ENCODE data around the gene RPS6KA2. TPM values are rescaled to one million over a fixed set of nuclear protein-coding genes. Genes with fewer than 3 reads are reported as not detected.

The RPS6KA2 gene
- total RNA-seq, 1 donor = 4.6 TPM

GRCh38 chr6:166460473-166461437, 166.3 kb downstream of the RPS6KA2 start:
- DNase-seq (ENCODE audit: low read depth in 2 of 3, low spot score in 2 of 3) = no peak

GRCh38 chr6:166459906-166460305, 167.1 kb downstream of the RPS6KA2 start:
- DNase-seq (ENCODE audit: low read depth in 2 of 3, low spot score in 2 of 3) = no peak

DNA sequence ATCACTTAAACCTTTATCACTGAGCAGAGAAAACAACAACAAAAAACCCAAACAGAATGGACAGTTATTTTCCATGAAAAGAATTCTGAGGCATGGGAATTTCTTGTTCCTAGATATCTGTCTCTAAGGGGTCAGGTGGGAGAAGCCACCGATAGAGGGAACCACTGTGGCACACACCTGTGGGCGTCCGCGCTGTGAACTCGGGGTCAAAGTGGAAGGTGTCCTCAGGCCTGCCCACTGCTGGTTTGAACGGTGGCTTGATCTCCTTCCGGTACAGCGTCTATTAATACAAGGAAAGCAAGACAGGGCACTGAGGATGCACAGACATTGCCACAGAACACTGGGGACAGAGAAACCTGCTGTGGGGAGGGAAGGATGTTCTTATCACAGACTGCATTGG, 167.8 kb downstream of the RPS6KA2 start:
- DNase-seq (ENCODE audit: low read depth in 2 of 3, low spot score in 2 of 3) = no peak

- peak in 1 of 3 donors; percentile 44 for DNase-seq (ENCODE audit: low read depth in 2 of 3, low spot score in 2 of 3)
Measured at GRCh38 chr6:166456395-166457156, 170.5 kb downstream of the RPS6KA2 start.

DNA sequence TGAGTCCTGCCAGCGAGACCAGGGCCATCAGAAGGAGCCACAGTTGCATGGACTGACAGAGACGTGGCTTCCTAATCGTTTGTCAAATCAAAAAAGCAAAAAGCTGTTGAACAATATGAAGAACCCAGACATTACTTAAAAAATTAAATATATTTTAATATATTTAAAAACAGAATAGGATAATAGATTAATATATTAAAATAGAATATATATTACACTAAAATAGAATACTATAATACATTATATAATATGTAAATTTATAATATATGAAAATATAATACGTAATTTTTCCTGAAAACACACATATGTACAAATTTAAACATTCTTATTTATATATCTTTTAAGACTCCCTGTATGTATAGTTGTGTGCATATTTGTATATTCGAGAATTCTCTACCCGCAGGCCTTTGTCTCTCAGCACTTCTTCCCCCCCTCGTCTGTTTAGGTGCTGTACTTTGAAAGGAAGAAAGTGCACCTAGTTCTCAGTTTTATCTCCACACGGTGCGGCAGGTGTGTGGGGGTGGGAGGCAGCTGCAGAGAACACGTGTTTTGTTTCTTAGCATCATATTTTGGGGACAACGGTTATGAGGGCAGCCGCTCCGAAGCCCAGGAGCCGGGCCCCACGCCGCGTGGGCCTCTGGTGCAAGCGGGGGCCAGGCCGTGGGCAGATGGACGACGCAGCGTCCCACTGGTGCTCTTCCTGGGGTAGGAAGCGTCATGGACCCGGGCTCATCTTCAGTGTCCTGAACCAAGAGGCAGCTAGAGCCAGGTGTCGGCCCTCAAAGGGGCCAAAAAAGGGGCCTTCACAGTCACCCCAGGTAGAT, 172.1 kb downstream of the RPS6KA2 start:
- no peak for DNase-seq (ENCODE audit: low read depth in 2 of 3, low spot score in 2 of 3)

GRCh38 chr6:166453651-166454050, 173.4 kb downstream of the RPS6KA2 start:
- no peak for DNase-seq (ENCODE audit: low read depth in 2 of 3, low spot score in 2 of 3)

DNA sequence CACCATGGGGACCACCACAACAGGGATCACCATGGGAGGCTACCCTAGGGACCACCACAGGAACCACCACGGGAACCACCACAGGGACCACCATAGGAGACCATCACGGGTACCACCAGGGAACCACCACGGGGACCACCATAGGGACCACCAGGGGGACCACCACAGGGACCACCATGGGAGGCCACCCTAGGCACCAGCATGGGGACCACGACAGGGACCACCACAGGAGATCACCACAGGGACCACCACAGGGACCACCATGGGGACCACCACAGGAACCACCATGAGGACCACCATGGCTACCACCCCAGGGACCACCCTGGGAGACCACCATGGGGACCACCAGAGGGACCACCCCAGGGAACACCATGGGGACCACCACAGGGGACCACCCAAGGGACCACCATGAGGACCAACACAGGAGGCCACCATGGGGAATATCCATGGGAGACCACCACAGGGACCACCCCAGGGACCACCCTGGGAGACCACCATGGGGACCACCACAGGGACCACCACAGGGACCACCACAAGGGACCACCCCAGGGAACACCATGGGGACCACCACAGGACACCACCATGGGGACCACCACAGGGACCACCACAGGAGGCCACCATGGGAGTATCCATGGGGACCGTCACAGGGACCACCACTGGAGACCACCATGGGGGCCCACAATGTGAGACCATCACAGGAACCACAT, 176.7 kb downstream of the RPS6KA2 start:
- DNase-seq (ENCODE audit: low read depth in 2 of 3, low spot score in 2 of 3) = no peak

DNA sequence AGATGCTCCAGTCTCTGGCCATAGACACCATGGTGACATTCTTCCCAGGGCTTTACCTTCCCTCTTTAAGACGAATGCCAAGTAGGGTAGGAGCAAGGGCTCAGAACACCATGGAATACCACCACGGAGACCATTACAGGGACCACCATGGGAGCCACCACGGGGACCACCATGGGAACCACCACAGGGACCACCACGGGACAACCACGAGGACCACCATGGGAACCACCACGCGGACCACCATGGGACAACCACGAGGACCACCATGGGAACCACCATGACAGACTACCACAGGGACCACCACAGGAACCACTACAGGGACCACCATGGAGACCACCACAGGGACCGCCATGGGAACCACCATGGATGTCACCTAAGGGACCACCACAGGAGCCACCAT, 177.4 kb downstream of the RPS6KA2 start:
- DNase-seq (ENCODE audit: low read depth in 2 of 3, low spot score in 2 of 3) = no peak

- no peak for DNase-seq (ENCODE audit: low read depth in 2 of 3, low spot score in 2 of 3)
Measured at GRCh38 chr6:166449036-166449435, 178.0 kb downstream of the RPS6KA2 start.

DNA sequence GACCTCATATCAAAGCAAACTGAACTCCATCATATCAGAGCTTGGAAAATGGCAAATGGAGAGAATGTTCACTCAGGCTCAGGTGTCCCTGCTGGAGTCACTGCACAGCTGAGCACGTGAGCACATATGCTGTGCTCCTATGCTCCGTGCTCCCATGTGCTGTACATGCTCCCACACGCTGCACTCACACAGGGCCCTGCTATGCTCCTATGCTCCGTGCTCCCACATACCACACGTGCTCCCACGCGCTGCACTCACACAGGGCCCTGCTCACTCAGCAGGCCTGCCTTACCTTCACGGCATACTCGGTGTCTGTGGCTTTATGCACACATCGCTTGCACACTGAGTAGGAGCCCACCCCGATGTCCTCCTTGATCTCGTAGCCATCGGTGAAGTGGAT, 178.6 kb downstream of the RPS6KA2 start:
- DNase-seq (ENCODE audit: low read depth in 2 of 3, low spot score in 2 of 3) = no peak

- no peak for DNase-seq (ENCODE audit: low read depth in 2 of 3, low spot score in 2 of 3)
Measured at GRCh38 chr6:166446567-166447065, 180.4 kb downstream of the RPS6KA2 start.

GRCh38 chr6:166446146-166446545, 180.9 kb downstream of the RPS6KA2 start:
- DNase-seq (ENCODE audit: low read depth in 2 of 3, low spot score in 2 of 3) = no peak

DNA sequence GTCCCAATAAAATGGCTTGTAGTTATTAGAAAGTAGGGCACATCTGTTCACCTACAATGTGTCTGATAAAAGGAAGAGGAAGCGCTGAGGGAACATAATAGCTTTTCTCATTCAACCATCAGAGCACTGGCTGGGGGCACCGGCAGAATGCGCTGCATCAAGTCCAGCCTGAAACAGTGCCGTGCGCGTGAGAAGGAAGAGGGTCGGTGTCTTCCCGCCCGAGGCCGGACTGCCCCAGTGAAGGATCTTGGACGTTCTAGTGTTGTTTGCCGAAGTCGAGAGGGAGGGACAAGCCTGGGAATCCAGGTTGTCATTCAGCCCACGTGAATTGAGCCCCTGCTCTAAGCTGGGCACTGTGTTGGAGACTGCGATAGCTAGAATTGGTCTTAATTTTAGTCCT, 182.6 kb downstream of the RPS6KA2 start:
- DNase-seq (ENCODE audit: low read depth in 2 of 3, low spot score in 2 of 3) = no peak

DNA sequence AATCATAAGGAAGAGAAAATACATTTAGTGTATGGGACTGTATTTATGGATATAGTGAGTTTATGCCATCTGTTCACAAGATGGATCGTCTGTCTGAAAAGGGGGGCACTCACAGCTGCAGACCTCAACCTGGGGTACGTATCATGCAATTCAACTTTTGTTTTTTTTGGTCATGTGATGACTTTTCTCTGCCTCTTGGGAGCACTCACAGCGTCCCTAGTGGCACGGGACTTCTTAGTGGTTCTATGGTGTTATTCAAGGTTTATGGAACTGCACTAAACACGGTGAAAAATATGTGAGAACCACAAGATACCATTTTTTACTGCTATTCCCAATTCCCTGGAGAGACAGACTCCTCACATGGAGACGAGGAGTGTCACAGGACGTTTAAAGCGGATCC, 183.9 kb downstream of the RPS6KA2 start:
- DNase-seq (ENCODE audit: low read depth in 2 of 3, low spot score in 2 of 3) = no peak

GRCh38 chr6:166442131-166442685, 184.8 kb downstream of the RPS6KA2 start:
- no peak for DNase-seq (ENCODE audit: low read depth in 2 of 3, low spot score in 2 of 3)

DNA sequence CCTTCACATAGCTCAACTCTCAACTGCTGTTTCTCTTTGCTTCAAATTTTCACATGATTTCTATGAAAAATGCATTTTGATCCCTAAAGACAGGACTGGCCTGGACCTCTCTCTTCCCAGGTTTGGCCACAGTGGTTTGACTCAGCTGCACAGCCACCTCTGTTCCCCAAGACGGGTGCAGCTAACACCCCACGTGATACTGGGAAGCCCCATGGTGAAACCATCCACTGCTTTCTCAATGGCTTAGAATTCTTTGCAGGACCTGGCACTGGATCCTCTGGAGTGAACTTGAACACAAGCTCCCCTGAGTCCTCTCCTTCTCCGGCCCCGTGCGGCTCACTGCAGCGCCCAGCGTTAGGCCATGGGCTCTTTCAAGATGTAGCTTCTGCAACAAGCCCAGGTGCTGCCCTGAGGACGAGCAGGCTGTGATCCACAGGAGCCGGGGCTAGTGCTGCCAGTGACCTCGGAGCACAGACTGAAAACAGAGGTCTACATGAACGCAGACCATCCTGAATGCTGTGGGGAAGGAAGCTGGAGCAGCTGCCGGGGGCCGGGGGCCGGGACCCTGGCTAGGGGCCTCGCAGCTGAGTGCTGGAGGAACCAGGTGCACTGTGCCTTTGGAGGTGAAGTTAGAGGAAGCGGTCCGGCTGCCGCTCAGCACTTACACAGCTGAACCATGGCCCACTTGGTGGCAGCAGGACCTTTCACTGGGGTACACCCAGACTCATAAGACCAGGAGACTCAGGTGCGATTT, 185.5 kb downstream of the RPS6KA2 start:
- peak in 2 of 3 donors; percentile 63 to 79 for DNase-seq (ENCODE audit: low read depth in 2 of 3, low spot score in 2 of 3)

- no peak for DNase-seq (ENCODE audit: low read depth in 2 of 3, low spot score in 2 of 3)
Measured at GRCh38 chr6:166440729-166441128, 186.3 kb downstream of the RPS6KA2 start.

- DNase-seq (ENCODE audit: low read depth in 2 of 3, low spot score in 2 of 3) = no peak
Measured at GRCh38 chr6:166440106-166440505, 186.9 kb downstream of the RPS6KA2 start.

All from hematopoietic multipotent progenitor cell (in vitro differentiated cells).